GM21737 (cell line): ENCODE results near the gene IRF5.

ENCODE experiments used
- ATAC-seq: cut with Tn5 transposase; IDR thresholded peaks from one replicate; pipeline ENCODE4 v1.9.1; 2021; ENCODE audit warnings: mild to moderate bottlenecking, moderate library complexity; ENCODE audit not compliant: unreplicated experiment

Gene IRF5

GRCh38 chr7:128937647-128938543 lies at the start of gene IRF5:
TSS of gene IRF5 (plus strand) at chr7:128937927. CDS start at chr7:128942082, 4,155 bp downstream.
- no peak for ATAC-seq

- no peak for ATAC-seq
Measured at GRCh38 chr7:128888039-128888755, 49.5 kb upstream of the IRF5 start.

- ATAC-seq: no peak
Measured at GRCh38 chr7:128888756-128889095, 49.0 kb upstream of the IRF5 start.

GRCh38 chr7:128889121-128889520 lies 48.6 kb upstream of the IRF5 start:
- no peak for ATAC-seq

- ATAC-seq: no peak
Measured at GRCh38 chr7:128890306-128891109, 47.2 kb upstream of the IRF5 start.

- no peak for ATAC-seq
Measured at GRCh38 chr7:128891110-128891941, 46.4 kb upstream of the IRF5 start.

- no peak for ATAC-seq
Measured at GRCh38 chr7:128891942-128892269, 45.8 kb upstream of the IRF5 start.

- no peak for ATAC-seq
Measured at GRCh38 chr7:128892521-128893250, 45.0 kb upstream of the IRF5 start.

GRCh38 chr7:128893251-128894100 lies 44.3 kb upstream of the IRF5 start:
- no peak for ATAC-seq

- ATAC-seq: no peak
Measured at GRCh38 chr7:128894101-128894440, 43.7 kb upstream of the IRF5 start.

GRCh38 chr7:128895320-128895719 lies 42.4 kb upstream of the IRF5 start:
- no peak for ATAC-seq

GRCh38 chr7:128899392-128899791 lies 38.3 kb upstream of the IRF5 start:
- no peak for ATAC-seq

GRCh38 chr7:128900237-128900636 lies 37.5 kb upstream of the IRF5 start:
- ATAC-seq: no peak

GRCh38 chr7:128902761-128903585 lies 34.8 kb upstream of the IRF5 start:
- no peak for ATAC-seq

GRCh38 chr7:128903621-128904361 lies 33.9 kb upstream of the IRF5 start:
- ATAC-seq: no peak

- ATAC-seq: no peak
Measured at GRCh38 chr7:128904381-128905197, 33.1 kb upstream of the IRF5 start.
